Activated CD8-positive, alpha-beta memory T cell treated with anti-CD3 and anti-CD28 coated beads, Interleukin-2, amount 50 U/mL, for 1 hour (primary cell): ENCODE data around the gene PIAS3.

Experiments used
- DNase-seq: peaks from one replicate; pipeline ENCODE4 v3.0.0-alpha.2; 2020; ENCODE audit errors: extremely low read depth

PIAS3 gene

GRCh38 chr1:145858901-145859490 lies at the start of gene PIAS3:
Gene PIAS3 (minus strand): TSS chr1:145859081. CDS start chr1:145858990, 91 bp downstream.
- peak; percentile 59 for DNase-seq

- DNase-seq = no peak
Observed at GRCh38 chr1:145908653-145909052, 49.8 kb upstream of the PIAS3 start.

- DNase-seq = no peak
Observed at GRCh38 chr1:145906954-145907753, 48.3 kb upstream of the PIAS3 start.

GRCh38 chr1:145901312-145902021 lies 42.6 kb upstream of the PIAS3 start:
- DNase-seq = no peak

- no peak for DNase-seq
Observed at GRCh38 chr1:145898756-145899155, 39.9 kb upstream of the PIAS3 start.

GRCh38 chr1:145897969-145898368 lies 39.1 kb upstream of the PIAS3 start:
- no peak for DNase-seq

- no peak for DNase-seq
Observed at GRCh38 chr1:145895471-145895870, 36.6 kb upstream of the PIAS3 start.

- DNase-seq = no peak
Observed at GRCh38 chr1:145893306-145894055, 34.6 kb upstream of the PIAS3 start.

GRCh38 chr1:145892486-145893087 lies 33.7 kb upstream of the PIAS3 start:
- DNase-seq = no peak

GRCh38 chr1:145891587-145892485 lies 33.0 kb upstream of the PIAS3 start:
- no peak for DNase-seq

- DNase-seq = no peak
Observed at GRCh38 chr1:145891143-145891542, 32.3 kb upstream of the PIAS3 start.

- no peak for DNase-seq
Observed at GRCh38 chr1:145889722-145890121, 30.8 kb upstream of the PIAS3 start.

GRCh38 chr1:145887631-145888030 lies 28.8 kb upstream of the PIAS3 start:
- DNase-seq = no peak

- DNase-seq = no peak
Observed at GRCh38 chr1:145886816-145887215, 27.9 kb upstream of the PIAS3 start.

GRCh38 chr1:145886390-145886789 lies 27.5 kb upstream of the PIAS3 start:
- DNase-seq = no peak

- DNase-seq = peak; percentile 54
Observed at GRCh38 chr1:145885738-145886287, 26.9 kb upstream of the PIAS3 start, which contains the start of gene ANKRD35. Gene ANKRD35 (minus strand): TSS chr1:145885866. CDS start chr1:145885758, 108 bp downstream.

GRCh38 chr1:145884675-145885074 lies 25.8 kb upstream of the PIAS3 start:
- no peak for DNase-seq

GRCh38 chr1:145879775-145880174 lies 20.9 kb upstream of the PIAS3 start:
- no peak for DNase-seq

- DNase-seq = no peak
Observed at GRCh38 chr1:145878724-145879123, 19.8 kb upstream of the PIAS3 start.

- DNase-seq = no peak
Observed at GRCh38 chr1:145877923-145878486, 19.1 kb upstream of the PIAS3 start.
